ENCODE results near the gene TBXAS1.

Gene TBXAS1

DNA sequence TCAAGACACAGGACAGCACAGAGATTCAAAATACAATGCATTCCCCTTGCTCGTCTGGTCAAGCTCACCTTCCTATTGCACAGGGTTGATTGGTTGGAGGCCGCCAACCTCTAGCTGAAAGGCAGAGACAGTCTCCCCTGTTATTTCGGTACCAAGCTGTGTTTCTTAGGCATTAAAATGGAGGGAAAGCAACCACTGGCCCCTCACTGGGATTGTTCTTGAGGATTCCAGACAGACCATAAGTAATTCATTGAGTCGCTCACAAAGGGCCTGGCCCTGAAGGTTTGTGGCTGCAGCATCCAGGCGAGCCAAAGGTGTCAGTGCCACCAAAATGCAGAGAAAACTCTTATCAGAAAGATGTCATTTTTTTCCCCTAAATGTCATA, 152.4 kb downstream of the TBXAS1 start:
- H3K27ac ChIP-seq, result no peak overlapping the region

DNA sequence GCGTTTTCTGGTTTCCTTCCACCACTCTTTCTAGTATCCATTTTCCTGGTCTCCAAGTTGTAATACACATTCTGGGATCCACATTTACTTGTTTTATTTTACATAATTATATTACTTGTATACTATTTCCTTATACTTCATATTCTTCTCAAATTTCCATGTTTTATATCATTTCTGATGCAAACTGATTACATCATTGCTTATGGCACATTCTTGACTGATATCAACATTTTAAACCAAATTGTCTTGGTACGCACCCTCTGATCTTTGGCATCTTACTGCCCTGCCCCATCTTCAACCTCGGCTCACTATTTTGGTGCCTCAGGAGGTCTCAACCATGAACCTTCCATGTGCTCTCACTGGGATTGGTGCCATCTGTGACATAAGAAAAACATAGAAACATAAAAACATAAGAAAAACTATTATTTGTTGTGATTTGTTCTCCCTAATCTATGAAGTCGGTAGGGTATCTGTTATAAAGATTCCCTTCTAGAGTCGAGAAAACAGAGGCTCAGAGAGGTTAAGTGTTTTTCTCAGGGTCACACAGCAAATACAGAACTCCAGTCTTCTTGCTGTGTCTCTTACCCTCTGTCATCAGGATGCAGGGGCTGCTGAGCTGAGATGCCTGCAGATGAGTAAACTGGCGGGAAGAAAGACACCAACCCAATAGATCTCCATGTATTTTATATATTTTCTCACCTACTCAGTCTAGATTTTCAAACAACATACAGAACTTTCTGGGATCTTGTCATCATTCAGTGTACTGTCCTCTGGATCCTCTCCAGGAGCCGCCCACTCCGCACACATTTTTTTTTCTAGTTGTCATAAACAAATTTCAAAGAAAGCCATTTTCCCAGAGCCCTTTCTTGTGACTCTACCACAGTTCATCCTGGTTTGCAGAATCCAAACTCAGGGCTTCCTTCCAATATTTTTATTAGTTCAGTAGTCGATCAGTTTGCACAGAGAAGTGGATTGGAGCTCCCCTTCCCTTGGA, 154.2 kb downstream of the TBXAS1 start:
- no peak overlapping the region for H3K27ac ChIP-seq
- TF ChIP-seq, protein P1, sequence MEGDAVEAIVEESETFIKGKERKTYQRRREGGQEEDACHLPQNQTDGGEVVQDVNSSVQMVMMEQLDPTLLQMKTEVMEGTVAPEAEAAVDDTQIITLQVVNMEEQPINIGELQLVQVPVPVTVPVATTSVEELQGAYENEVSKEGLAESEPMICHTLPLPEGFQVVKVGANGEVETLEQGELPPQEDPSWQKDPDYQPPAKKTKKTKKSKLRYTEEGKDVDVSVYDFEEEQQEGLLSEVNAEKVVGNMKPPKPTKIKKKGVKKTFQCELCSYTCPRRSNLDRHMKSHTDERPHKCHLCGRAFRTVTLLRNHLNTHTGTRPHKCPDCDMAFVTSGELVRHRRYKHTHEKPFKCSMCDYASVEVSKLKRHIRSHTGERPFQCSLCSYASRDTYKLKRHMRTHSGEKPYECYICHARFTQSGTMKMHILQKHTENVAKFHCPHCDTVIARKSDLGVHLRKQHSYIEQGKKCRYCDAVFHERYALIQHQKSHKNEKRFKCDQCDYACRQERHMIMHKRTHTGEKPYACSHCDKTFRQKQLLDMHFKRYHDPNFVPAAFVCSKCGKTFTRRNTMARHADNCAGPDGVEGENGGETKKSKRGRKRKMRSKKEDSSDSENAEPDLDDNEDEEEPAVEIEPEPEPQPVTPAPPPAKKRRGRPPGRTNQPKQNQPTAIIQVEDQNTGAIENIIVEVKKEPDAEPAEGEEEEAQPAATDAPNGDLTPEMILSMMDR (IDR thresholded peaks at IDR 0.05), result no peak
- no peak for TF ChIP-seq ZFX (IDR thresholded peaks at IDR 0.05; ENCODE audit: borderline replicate concordance)

More for the DNA sequence above, 152.4 kb downstream of the TBXAS1 start:
- TF ChIP-seq ZFX (IDR thresholded peaks at IDR 0.05; ENCODE audit: borderline replicate concordance), result no peak
- TF ChIP-seq, protein P1 (IDR thresholded peaks at IDR 0.05), result no peak

DNA sequence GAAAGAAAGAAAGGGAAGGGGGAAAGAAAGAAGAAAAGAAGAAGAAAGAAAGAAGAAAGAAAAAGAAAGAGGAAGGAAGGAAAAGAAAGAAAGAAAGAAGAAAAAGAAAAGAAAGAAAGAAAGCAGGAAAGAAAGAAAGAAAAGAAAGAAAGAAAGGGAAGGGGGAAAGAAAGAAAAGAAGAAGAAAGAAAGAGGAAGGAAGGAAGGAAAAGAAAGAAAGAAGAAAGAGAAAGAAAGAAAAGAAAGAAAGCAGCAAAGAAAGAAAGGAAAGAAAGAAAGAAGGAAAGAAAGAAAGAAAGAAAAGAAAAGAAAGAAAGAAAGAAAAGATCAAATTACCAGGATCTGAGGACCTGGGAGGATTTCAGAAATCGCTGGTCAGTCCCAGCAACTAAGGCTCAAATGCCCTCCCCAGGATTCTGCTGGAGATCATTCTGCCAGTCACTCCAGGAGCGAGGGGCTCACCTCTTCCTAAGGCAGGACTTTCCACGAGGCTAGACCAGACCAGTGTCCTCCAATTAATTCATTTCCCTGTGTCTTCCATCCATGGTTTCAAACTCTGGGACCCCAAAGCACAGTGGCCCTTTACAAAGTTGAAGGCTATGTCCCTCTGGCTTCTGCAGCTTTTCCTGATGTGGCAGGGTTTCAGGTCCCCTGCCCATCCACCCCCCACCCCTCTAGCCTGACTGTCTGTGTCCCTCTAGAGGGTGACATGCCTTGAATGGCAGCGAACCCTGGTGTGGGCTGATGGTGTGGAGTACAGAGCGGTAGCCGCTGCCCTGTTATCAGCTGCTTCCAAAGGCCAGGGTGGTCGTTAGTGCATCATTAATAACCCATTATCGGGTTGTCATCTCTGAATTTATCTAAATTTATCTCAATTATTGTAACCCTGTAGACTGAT, 155.8 kb downstream of the TBXAS1 start:
- H3K27ac ChIP-seq, result no peak overlapping the region
- TF ChIP-seq, protein P1 (IDR thresholded peaks at IDR 0.05), result no peak
- no peak for TF ChIP-seq ZFX (IDR thresholded peaks at IDR 0.05; ENCODE audit: borderline replicate concordance)

DNA sequence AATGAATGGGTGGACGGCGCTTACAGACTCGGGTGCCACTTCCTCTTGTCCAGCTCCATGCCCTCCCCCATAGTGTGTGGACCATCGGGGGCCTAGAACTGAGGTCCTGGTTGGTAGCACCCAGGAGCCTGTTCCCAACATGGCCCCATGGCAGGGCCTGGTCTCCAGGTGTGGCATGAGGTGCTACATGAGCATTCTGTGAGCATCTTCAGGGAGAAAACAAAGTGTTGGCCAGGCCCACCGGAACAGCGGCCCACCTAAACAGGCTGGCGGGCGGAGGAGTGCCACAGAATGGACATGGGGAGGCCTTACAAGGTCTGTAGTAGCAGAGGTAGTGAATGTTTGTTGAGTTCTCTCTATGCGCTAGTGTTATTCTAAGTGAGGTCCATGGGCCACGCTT, 156.7 kb downstream of the TBXAS1 start:
- TF ChIP-seq ZFX (IDR thresholded peaks at IDR 0.05; ENCODE audit: borderline replicate concordance), result no peak
- TF ChIP-seq, protein P1 (IDR thresholded peaks at IDR 0.05), result no peak

DNA sequence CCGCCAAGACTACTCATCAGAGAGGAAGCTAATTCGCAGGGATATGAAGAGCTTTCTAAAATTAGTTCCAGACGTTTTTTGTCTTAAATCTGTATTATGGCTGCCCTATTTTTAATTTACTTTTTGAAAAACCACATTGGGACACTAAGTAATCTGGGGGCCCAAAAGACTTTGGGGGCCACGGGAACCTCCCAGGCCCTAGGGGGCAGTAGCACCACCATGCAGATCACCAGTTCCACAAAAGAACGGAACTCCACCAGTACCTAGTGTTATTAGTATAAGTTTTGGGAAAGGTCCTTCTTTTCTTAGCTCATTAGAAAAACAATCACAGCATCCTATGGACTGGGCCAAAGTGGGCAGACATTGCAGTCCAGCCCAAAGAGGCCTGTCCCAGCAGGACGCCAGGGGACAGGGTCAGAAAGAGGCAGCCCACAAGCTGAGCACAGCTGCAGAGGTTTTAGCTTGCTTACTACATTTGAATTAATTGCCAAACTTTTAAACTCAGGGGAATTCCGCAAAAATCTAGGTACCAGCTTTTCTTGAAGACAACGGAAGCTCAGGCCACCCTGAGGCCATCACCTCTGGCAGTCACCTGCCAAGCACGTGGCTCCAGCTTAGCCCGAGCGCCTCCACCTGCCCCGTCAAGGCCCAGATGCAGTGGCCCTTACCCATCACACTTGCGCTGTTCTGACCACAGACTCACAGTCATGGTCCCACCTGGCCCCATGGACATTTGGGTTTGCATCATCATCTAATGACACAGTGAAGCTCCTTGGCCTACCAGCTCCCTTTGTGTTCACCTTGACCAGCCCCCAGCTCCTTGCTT, 158.8 kb downstream of the TBXAS1 start:
- TF ChIP-seq, protein P1 (IDR thresholded peaks at IDR 0.05), result peak; percentile 33
- no peak for TF ChIP-seq ZFX (IDR thresholded peaks at IDR 0.05; ENCODE audit: borderline replicate concordance)

More for the DNA sequence above, 156.7 kb downstream of the TBXAS1 start:
- no peak overlapping the region for H3K27ac ChIP-seq

DNA sequence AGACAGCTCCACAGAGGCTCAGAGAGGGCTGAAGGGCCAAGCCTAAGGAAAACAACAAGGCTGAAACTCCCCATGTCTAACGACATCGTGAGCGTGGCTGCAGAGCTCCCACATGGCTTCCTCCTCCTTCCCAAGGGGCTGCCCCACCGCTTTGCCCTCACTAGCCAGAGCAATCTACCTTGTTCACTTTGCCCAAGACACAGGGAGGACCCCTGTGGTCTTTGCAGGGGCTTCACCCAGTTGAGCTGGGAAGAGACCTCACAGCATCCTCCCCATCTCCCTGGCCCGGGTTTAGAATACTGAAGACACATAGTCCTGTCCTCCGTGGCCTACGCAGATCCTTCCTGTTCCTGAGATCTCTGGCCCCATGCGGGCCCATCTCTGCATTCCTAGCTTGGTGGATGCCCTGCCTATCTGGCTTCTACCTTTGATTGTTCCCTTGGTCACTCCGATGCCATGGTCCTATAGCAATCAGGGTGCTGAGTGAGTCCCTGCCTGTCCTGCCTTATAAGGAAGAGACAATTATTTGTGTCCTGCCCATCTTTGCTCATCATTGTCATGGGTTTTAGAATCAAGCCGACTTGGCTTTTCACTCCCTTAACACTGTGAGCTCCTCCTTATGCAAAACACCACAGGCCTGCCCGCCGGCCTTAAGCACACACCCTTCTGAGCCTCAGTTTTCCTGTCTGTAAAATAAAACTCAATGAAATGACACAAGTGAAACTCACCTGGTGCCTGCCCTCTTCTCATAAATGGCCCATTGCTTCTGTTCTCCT, 160.5 kb downstream of the TBXAS1 start:
- H3K27ac ChIP-seq, result no peak overlapping the region
- TF ChIP-seq, protein P1 (IDR thresholded peaks at IDR 0.05), result no peak
- TF ChIP-seq ZFX (IDR thresholded peaks at IDR 0.05; ENCODE audit: borderline replicate concordance), result no peak

More for the DNA sequence above, 158.8 kb downstream of the TBXAS1 start:
- no peak overlapping the region for H3K27ac ChIP-seq

All from 22Rv1 (cell line).